Measurements from ENCODE around the gene MED15. TPM values are rescaled to one million over a fixed set of nuclear protein-coding genes. Genes with fewer than 3 reads are reported as not detected.

The MED15 gene
- total and polyA plus RNA-seq, 2 of the 4 experiments (the other 2 are of a cell fraction) = 19.0 to 68.8 TPM

DNA sequence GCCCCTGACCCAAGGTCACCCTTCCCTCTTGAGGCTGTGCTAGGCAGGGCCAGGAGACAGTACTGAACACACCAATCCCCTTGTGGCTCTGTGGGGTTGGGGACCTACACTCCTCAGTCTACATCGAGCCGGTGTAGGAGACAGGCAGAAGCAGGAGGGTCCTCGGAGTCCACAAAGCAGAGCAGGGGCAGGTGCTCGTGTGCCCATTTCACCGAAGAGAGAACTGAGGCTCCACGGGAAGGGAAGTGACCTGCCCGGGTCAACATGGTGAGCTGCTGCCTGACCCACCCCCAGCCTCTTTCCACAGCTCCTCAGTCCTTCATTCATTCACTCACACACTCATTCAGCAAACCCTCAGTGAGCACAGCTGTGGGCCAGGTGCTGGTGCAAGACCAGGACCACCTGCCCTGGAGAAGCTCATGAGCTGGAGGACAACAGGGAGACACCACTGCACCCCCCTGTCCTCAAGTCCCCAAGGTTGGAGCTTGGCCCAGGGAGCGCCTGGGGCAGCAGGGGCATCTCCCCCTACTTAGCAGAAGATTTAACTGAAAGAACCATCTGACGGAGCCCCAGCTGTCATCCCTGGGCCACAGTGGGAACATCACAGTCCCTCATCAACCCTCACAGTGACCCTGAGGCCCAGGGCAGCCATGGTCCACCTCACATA lies 127.3 kb downstream of the MED15 start:
- Histone ChIP-seq H4K5ac (ENCODE audit: low read depth, low read length) (no peak overlapping the region), H3K9ac (ENCODE audit: low read depth, low read length) (no peak overlapping the region), H3K4me2 (ENCODE audit: low read depth, low read length) (no peak overlapping the region), H2AFZ (replicated peaks; ENCODE audit: low read length, poor library complexity) (no peak overlapping the region), H2BK5ac (ENCODE audit: low read depth, low read length, poor library complexity, severe bottlenecking) (no peak overlapping the region), H3K23ac (ENCODE audit: low read depth, low read length) (no peak overlapping the region), H3K56ac (ENCODE audit: extremely low read depth, insufficient read depth, low read length) (no peak overlapping the region), H2AK9ac (replicated peaks; ENCODE audit: low read depth, low read length, poor library complexity) (no peak overlapping the region), H4K91ac (ENCODE audit: insufficient read depth, low read depth, low read length) (no peak overlapping the region), H3K18ac (ENCODE audit: low read depth, low read length) (no peak overlapping the region), H3K4ac (ENCODE audit: low read depth, low read length) (no peak overlapping the region), H2BK120ac (ENCODE audit: low read depth, low read length) (no peak overlapping the region), H3K14ac (replicated peaks; ENCODE audit: low read depth, low read length) (no peak overlapping the region), H2AK5ac (ENCODE audit: low read depth, low read length) (no peak overlapping the region), H3K4me3 (ENCODE audit: insufficient read depth, low read depth, low read length) (no peak overlapping the region), H4K20me1 (ENCODE audit: insufficient read depth, low read length) (no peaks in the 10 kb centered on the region), H3K9me3 (ENCODE audit: control insufficient read depth, insufficient read depth, low read length) (no peaks in the 10 kb centered on the region), H3K79me1 (ENCODE audit: low read depth in 1 of 2, low read length in 2 of 2) (no peaks in the 10 kb centered on the region), H3K9me1 (ENCODE audit: insufficient read depth, low read length) (no peaks in the 10 kb centered on the region), H2BK15ac (ENCODE audit: low read depth, low read length) (no peak overlapping the region), H2BK20ac (ENCODE audit: low read depth, low read length) (no peak overlapping the region), H3K27ac (ENCODE audit: insufficient read depth, low read length) (no peak overlapping the region), H3K4me1 (ENCODE audit: control insufficient read depth, insufficient read depth, low read length) (no peaks in the 10 kb centered on the region), H4K8ac (ENCODE audit: low read depth in 2 of 2, low read length in 2 of 2) (no peak overlapping the region), H3K36me3 (ENCODE audit: control insufficient read depth, insufficient read depth, low read length) (no peaks in the 10 kb centered on the region), H3K27me3 (ENCODE audit: control insufficient read depth, insufficient read depth, low read length) (peaks cover 62% of the 10 kb centered on the region)
- CTCF ChIA-PET = no interaction called here
- TF ChIP-seq SMC3 (IDR thresholded peaks at IDR 0.05; ENCODE audit: low read depth, low read length) (no peak), RCOR1 (IDR thresholded peaks at IDR 0.05; ENCODE audit: insufficient replicate concordance, low read length) (no peak), CTCF (conservative IDR thresholded peaks at IDR 0.05; ENCODE audit: low read depth, low read length) (no peak), FOS (IDR thresholded peaks at IDR 0.05; ENCODE audit: low read depth, low read length) (no peak), NFE2L2 (IDR thresholded peaks at IDR 0.05; ENCODE audit: low read depth, low read length) (no peak), ELK1 (IDR thresholded peaks at IDR 0.05; ENCODE audit: borderline replicate concordance, low read depth, low read length) (no peak), MXI1 (IDR thresholded peaks at IDR 0.05; ENCODE audit: borderline replicate concordance, low read depth, low read length) (no peak), MAZ (IDR thresholded peaks at IDR 0.05; ENCODE audit: borderline replicate concordance, low read depth, low read length) (no peak), BHLHE40 (IDR thresholded peaks at IDR 0.05; ENCODE audit: low read depth, low read length) (no peak), USF2 (IDR thresholded peaks at IDR 0.05; ENCODE audit: low read depth, low read length) (no peak), RFX5 (IDR thresholded peaks at IDR 0.05; ENCODE audit: low read depth, low read length) (no peak), POLR2A (IDR thresholded peaks at IDR 0.05; ENCODE audit: low read depth, low read length) (no peak), CHD1 (IDR thresholded peaks at IDR 0.05; ENCODE audit: low read depth, low read length) (no peak), CEBPB (IDR thresholded peaks at IDR 0.05; ENCODE audit: low read depth, low read length) (no peak), RAD21 (IDR thresholded peaks at IDR 0.05; ENCODE audit: low read length) (no peak), MAFK (IDR thresholded peaks at IDR 0.05; ENCODE audit: low read depth, low read length) (no peak)
- in situ Hi-C loops (cut with MboI; ENCODE audit: low sequenced_read_pairs) (no loop called here), intact Hi-C loops (cut with micrococcal nuclease) (no loop called here), dilution Hi-C loops (cut with HindIII; ENCODE audit: low sequenced_read_pairs, unreplicated experiment) (no loop called here)
- ATAC-seq (ENCODE audit: low read depth) = no peak
- no peak for DNase-seq
- 92% methylated on average over 2 of the region's 9 CpGs; no CpG with 5 or more reads in 1 of the 2 experiments for WGBS, 2 experiments (ENCODE audit: extremely low coverage in 2 of 2, insufficient read length in 1 of 2)
- POLR2A ChIA-PET (ENCODE audit: unreplicated experiment) = no interaction called here
- BruUV-seq (replicated peaks) = no TSS peak

Measured in IMR-90 (cell line).